Spleen (tissue), 7 donors: ENCODE data around the gene RAB3B.

Source experiments
- POLR2A ChIP-seq, 3 donors: fragments of 450-650 bp; IDR thresholded peaks; one replicate each; pipeline ENCODE4 v1.5.1; 2017; ENCODE audit warnings: antibody characterized with exemption in 3 of 3, mild to moderate bottlenecking in 1 of 3
- POLR2AphosphoS5 ChIP-seq, 3 donors: sonication (generic); formaldehyde crosslinking; IDR thresholded peaks; one replicate each; pipeline ENCODE4 v1.5.1; 2017; ENCODE audit warnings: antibody characterized with exemption in 3 of 3
- TF ChIP-seq, protein P1 (sequence below), 11 experiments: fragments of 200-600 bp in 7 of 11; fragments of 450-650 bp in 4 of 11; sonication (generic) in 4 of 11; IDR thresholded peaks in 8 of 11; conservative IDR thresholded peaks in 3 of 11; 1 replicate in 7 of 11; 2 replicates in 4 of 11; pipeline versions ENCODE4 v1.4.0 to v1.8.0; 2016 to 2021; ENCODE audit warnings: antibody characterized with exemption in 11 of 11, inconsistent platforms in 4 of 11, mild to moderate bottlenecking in 1 of 11
- donor health status: DM: no; HTN: no; CAD: no; lungs with moderate emphysema.
- donor health status: DM: no; HTN: no; CAD: no.
- donor health status: DM: no; HTN: no; CAD: no.

DNA sequence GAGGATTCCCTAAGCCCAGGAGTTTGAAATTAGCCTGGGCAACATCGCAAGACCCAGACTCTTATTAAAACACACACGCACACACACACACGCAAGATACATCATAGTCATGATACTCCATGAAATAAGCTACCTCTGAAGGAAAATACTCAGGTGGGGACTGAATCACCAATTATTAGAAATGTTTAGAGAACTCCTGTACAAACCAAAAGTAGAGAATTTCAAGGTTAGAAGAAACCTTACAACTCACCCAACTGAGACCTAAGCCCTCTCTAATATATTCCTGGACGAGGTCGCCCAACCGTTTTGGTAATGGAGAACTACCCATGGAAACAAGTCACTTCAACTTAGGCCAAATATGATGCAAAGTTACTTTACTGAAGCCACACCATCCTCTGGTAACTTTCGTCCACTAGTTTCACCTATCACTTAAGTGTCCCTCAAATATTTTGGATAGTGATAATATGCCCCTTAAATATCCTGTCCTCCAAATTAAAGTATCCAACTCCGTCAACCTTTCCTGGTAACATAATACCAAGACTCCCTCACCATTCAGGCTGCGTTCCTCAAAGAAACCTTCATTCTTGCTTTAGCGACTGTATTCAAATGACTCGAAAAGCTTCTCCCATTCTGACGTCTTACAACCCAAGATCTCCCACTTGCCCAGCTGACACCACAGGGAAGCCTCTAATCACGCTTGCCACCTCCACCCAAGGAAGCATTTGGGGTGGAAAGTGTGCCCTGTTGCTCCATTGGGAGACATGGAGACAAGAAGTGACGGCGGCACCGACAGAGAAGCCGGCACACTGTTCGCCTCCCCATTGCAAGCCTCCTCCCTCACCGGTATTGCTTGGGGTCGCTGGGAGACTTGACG is 112.8 kb downstream of the RAB3B start:
- TF ChIP-seq, protein P1, sequence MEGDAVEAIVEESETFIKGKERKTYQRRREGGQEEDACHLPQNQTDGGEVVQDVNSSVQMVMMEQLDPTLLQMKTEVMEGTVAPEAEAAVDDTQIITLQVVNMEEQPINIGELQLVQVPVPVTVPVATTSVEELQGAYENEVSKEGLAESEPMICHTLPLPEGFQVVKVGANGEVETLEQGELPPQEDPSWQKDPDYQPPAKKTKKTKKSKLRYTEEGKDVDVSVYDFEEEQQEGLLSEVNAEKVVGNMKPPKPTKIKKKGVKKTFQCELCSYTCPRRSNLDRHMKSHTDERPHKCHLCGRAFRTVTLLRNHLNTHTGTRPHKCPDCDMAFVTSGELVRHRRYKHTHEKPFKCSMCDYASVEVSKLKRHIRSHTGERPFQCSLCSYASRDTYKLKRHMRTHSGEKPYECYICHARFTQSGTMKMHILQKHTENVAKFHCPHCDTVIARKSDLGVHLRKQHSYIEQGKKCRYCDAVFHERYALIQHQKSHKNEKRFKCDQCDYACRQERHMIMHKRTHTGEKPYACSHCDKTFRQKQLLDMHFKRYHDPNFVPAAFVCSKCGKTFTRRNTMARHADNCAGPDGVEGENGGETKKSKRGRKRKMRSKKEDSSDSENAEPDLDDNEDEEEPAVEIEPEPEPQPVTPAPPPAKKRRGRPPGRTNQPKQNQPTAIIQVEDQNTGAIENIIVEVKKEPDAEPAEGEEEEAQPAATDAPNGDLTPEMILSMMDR (IDR thresholded peaks at IDR 0.05 in 8 of 11, conservative IDR thresholded peaks at IDR 0.05 in 3 of 11), result no peak
- TF ChIP-seq POLR2A (IDR thresholded peaks at IDR 0.05) (no peak), POLR2AphosphoS5 (IDR thresholded peaks at IDR 0.05) (no peak)
